OCI-LY3 (cell line): ENCODE data around the gene PIGX.

Experiments used
- H2AFZ ChIP-seq: fragments of 200-600, 300-600 bp; shearing (Covaris generic); 2 replicates; pipeline ENCODE4 v1.6.0; 2014; ENCODE audit warnings: antibody characterized with exemption, low read depth, low read length
- H3K27ac ChIP-seq: fragments of 200-600, 300-600 bp; sonication (generic); 2 replicates; pipeline ENCODE4 v1.5.1; 2014; ENCODE audit warnings: mild to moderate bottlenecking, low read length, moderate library complexity, mixed read lengths
- H3K27me3 ChIP-seq: fragments of 200-600, 300-600 bp; sonication (generic); 2 replicates; pipeline ENCODE4 v1.6.1; 2014; ENCODE audit warnings: low read depth, low read length, mixed read lengths
- H3K36me3 ChIP-seq: fragments of 200-600, 300-600 bp; sonication (generic); replicated peaks from 2 replicates; pipeline ENCODE3; 2014; ENCODE audit warnings: low read depth, low read length, mixed read lengths
- H3K4me1 ChIP-seq: fragments of 300-600, 200-600 bp; sonication (generic); 2 replicates; pipeline ENCODE4 v1.6.1; 2014; ENCODE audit warnings: low read length, mixed read lengths
- H3K4me2 ChIP-seq: fragments of 200-600, 300-600 bp; sonication (generic); 2 replicates; pipeline ENCODE4 v1.6.1; 2014; ENCODE audit warnings: low read length, mixed read lengths
- H3K4me3 ChIP-seq: fragments of 300-600, 200-600 bp; sonication (generic); 2 replicates; pipeline ENCODE4 v1.5.1; 2014; ENCODE audit warnings: antibody characterized with exemption, mild to moderate bottlenecking, low read length, moderate library complexity
- H3K79me2 ChIP-seq: fragments of 300-600, 200-600 bp; shearing (Covaris generic); 2 replicates; pipeline ENCODE4 v1.6.1; 2014; ENCODE audit warnings: mild to moderate bottlenecking, low read length, mixed read lengths
- H3K9ac ChIP-seq: fragments of 300-600, 200-600 bp; shearing (Covaris generic); 2 replicates; pipeline ENCODE4 v1.6.0; 2014; ENCODE audit warnings: mild to moderate bottlenecking, low read length, moderate library complexity
- H3K9me3 ChIP-seq: fragments of 200-600, 300-600 bp; shearing (Covaris generic); 2 replicates; pipeline ENCODE4 v1.6.1; 2014; ENCODE audit warnings: low read length, mixed read lengths; ENCODE audit not compliant: insufficient read depth
- H4K20me1 ChIP-seq: fragments of 200-600, 300-600 bp; sonication (generic); 2 replicates; pipeline ENCODE4 v1.6.1; 2016; ENCODE audit warnings: low read length, mixed read lengths; ENCODE audit not compliant: insufficient read depth
- EZH2phosphoT487 ChIP-seq: fragments of 200-600 bp; shearing (Covaris generic); IDR thresholded peaks from 2 replicates; pipeline ENCODE4 v1.6.1; 2018; ENCODE audit warnings: antibody characterized with exemption, mixed run types, low read depth
- TF ChIP-seq, protein P1 (sequence below): fragments of 200-600, 300-600 bp; sonication (generic); IDR thresholded peaks from 2 replicates; pipeline ENCODE4 v1.5.1; 2014; ENCODE audit warnings: antibody characterized with exemption, low read length, low read depth

PIGX gene

DNA sequence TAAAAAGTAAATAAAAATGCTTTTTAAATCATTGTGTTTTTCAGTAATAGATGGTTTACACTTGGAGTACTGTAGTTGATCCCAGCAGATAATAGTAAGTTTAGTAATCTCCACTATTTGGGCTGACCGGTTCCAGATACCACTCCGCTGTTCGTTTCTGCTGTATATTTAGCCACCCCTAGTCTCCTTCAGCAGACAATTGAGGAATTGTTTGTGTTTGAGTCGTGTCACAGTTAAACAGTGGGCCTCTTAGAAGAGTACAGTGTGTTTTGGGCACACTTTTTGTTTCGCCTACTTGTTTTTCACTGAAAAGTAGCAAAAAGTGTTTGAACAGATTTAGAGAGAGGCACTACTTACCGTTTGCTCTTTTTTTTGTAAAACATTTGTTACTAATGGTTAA lies 60.7 kb downstream of the PIGX start:
- Histone ChIP-seq H3K9me3 (no peaks in the 10 kb centered on the region), H3K4me3 (no peak overlapping the region), H3K4me1 (peaks cover 25% of the 10 kb centered on the region), H2AFZ (no peak overlapping the region), H3K27me3 (no peaks in the 10 kb centered on the region), H3K4me2 (no peak overlapping the region), H3K36me3 (peaks cover 23% of the 10 kb centered on the region), H3K79me2 (peaks cover 99% of the 10 kb centered on the region), H3K9ac (no peak overlapping the region), H3K27ac (no peak overlapping the region), H4K20me1 (peaks cover 84% of the 10 kb centered on the region)
- TF ChIP-seq, protein P1, sequence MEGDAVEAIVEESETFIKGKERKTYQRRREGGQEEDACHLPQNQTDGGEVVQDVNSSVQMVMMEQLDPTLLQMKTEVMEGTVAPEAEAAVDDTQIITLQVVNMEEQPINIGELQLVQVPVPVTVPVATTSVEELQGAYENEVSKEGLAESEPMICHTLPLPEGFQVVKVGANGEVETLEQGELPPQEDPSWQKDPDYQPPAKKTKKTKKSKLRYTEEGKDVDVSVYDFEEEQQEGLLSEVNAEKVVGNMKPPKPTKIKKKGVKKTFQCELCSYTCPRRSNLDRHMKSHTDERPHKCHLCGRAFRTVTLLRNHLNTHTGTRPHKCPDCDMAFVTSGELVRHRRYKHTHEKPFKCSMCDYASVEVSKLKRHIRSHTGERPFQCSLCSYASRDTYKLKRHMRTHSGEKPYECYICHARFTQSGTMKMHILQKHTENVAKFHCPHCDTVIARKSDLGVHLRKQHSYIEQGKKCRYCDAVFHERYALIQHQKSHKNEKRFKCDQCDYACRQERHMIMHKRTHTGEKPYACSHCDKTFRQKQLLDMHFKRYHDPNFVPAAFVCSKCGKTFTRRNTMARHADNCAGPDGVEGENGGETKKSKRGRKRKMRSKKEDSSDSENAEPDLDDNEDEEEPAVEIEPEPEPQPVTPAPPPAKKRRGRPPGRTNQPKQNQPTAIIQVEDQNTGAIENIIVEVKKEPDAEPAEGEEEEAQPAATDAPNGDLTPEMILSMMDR = no peak
- TF ChIP-seq EZH2phosphoT487 = no peak

DNA sequence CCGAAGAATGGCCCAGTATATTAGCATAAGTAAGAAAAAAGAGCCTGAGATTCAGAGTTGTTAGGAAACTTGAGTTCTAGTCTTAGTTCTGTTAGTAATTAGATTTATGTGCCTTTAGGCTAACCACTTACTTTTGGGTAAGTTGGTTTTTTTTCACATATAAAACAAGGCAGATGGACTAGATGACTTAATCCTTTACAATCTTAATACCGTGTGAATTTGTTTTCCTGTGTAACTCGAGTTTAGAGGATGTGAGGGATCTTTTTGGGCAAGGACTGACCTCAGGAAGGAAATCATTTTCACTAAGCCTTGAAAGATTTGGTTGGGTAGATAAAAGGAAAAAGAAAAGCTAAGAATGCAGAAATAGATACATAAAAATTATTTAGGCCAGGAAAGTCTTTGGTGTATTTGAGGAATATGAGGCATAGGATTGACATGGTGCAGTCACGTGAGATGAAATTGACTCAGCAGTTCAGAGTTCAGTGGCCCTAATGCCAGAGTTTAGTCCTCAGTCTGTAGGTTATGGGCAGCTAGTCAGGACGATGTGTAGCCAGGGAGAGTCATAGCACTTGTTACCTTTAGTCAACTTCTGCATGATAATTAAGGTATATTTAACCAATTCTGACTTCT lies 62.1 kb downstream of the PIGX start:
- no peak overlapping the region for H3K9ac ChIP-seq
- H3K27ac ChIP-seq = no peak overlapping the region
- H3K4me1 ChIP-seq = peaks cover 25% of the 10 kb centered on the region

DNA sequence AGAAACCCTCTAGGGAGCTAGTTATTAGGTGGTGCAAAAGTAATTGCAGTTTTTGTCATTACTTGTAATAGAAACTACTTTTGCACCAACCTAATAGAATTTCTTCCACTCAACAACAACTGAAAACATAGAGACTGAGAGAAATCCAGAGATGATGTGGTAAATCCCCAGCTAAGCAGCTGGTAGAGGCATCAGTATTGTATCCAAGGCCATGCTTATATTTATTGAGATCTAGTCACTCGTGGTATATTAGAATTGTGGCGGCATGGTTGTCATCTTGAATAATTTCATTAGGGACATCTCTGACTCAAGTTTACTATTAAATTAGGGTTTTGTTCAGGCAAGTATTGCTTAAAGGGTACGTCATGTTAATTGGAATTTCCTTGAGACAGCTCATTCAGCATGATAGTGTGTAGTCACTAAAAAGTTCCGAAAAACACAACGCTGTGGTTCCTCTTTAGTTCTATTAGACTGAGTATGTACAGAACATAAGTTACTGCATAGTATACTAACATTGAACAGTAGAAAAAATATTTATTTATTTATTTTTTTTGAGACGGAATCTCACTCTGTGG lies 62.8 kb downstream of the PIGX start:
- H3K4me3 ChIP-seq = no peak overlapping the region
- H3K79me2 ChIP-seq = peaks cover 99% of the 10 kb centered on the region
- H4K20me1 ChIP-seq = peaks cover 86% of the 10 kb centered on the region
- H3K36me3 ChIP-seq = peaks cover 42% of the 10 kb centered on the region
- no peak overlapping the region for H3K9ac ChIP-seq
- TF ChIP-seq, protein P1 = no peak
- no peak for TF ChIP-seq EZH2phosphoT487
- H3K27me3 ChIP-seq = no peaks in the 10 kb centered on the region
- peaks cover 25% of the 10 kb centered on the region for H3K4me1 ChIP-seq
- H3K27ac ChIP-seq = no peak overlapping the region
- H3K4me2 ChIP-seq = no peak overlapping the region
- peaks cover 7% of the 10 kb centered on the region for H3K9me3 ChIP-seq
- no peak overlapping the region for H2AFZ ChIP-seq

More for the DNA sequence above, 62.1 kb downstream of the PIGX start:
- Histone ChIP-seq H3K36me3 (peaks cover 36% of the 10 kb centered on the region), H3K9me3 (peaks cover 5% of the 10 kb centered on the region; the same call in 1 of the 2 replicates), H3K79me2 (peaks cover 99% of the 10 kb centered on the region), H3K4me2 (no peak overlapping the region), H3K4me3 (no peak overlapping the region), H3K27me3 (no peaks in the 10 kb centered on the region), H4K20me1 (peaks cover 87% of the 10 kb centered on the region), H2AFZ (no peak overlapping the region)
- no peak for TF ChIP-seq EZH2phosphoT487
- TF ChIP-seq, protein P1 = no peak

GRCh38 chr3:196775938-196776337 lies 63.8 kb downstream of the PIGX start:
- Histone ChIP-seq H3K4me2 (no peak overlapping the region), H3K36me3 (peaks cover 47% of the 10 kb centered on the region), H3K79me2 (peaks cover 99% of the 10 kb centered on the region), H3K27ac (no peak overlapping the region), H3K4me3 (no peak overlapping the region), H3K9ac (no peak overlapping the region), H3K9me3 (peaks cover 11% of the 10 kb centered on the region), H4K20me1 (peaks cover 82% of the 10 kb centered on the region), H3K4me1 (peaks cover 25% of the 10 kb centered on the region), H3K27me3 (no peaks in the 10 kb centered on the region), H2AFZ (no peak overlapping the region)
- TF ChIP-seq, protein P1 = no peak
- TF ChIP-seq EZH2phosphoT487 = no peak
